Spleen (tissue), 7 donors: ENCODE results near the gene ERBB3.

ENCODE experiments used
- CTCF ChIP-seq, 11 experiments: fragments of 200-600 bp in 7 of 11; fragments of 450-650 bp in 4 of 11; sonication (generic) in 4 of 11; IDR thresholded peaks in 8 of 11; conservative IDR thresholded peaks in 3 of 11; 1 replicate in 7 of 11; 2 replicates in 4 of 11; pipeline versions ENCODE4 v1.4.0 to v1.8.0; 2016 to 2021; ENCODE audit warnings: antibody characterized with exemption in 11 of 11, inconsistent platforms in 4 of 11, mild to moderate bottlenecking in 1 of 11
- POLR2A ChIP-seq, 3 donors: fragments of 450-650 bp; IDR thresholded peaks; one replicate each; pipeline ENCODE4 v1.5.1; 2017; ENCODE audit warnings: antibody characterized with exemption in 3 of 3, mild to moderate bottlenecking in 1 of 3
- POLR2AphosphoS5 ChIP-seq, 3 donors: sonication (generic); formaldehyde crosslinking; IDR thresholded peaks; one replicate each; pipeline ENCODE4 v1.5.1; 2017; ENCODE audit warnings: antibody characterized with exemption in 3 of 3
- donor health status: DM: no; HTN: no; CAD: no; lungs with moderate emphysema.
- donor health status: DM: no; HTN: no; CAD: no.
- donor health status: DM: no; HTN: no; CAD: no.

GRCh38 chr12:56145217-56145616 is 65.3 kb downstream of the ERBB3 start:
- TF ChIP-seq CTCF (IDR thresholded peaks at IDR 0.05 in 8 of 11, conservative IDR thresholded peaks at IDR 0.05 in 3 of 11) (no peak), POLR2A (IDR thresholded peaks at IDR 0.05) (no peak), POLR2AphosphoS5 (IDR thresholded peaks at IDR 0.05) (no peak)
